ENCODE data around the gene PDZD2. TPM values are rescaled to one million over a fixed set of nuclear protein-coding genes. Genes with fewer than 3 reads are reported as not detected.
"Not testable (repeated sequence)": the region's sequence is repeated elsewhere in the genome, so short reads cannot be mapped to it uniquely, and the experiment has no call there.

PDZD2 gene
- total and polyA plus RNA-seq, 2 experiments from 2014 or later, result 1.7 to 4.0 TPM

- H3K4me2 ChIP-seq, result no peak overlapping the region
- H3K9me2 ChIP-seq (replicated peaks; ENCODE audit: insufficient read depth), result no peaks in the 10 kb centered on the region
- DNase-seq (ENCODE audit: low spot score), result no peak
- H4K20me1 ChIP-seq (ENCODE audit: insufficient read depth, poor library complexity, severe bottlenecking), result no peaks in the 10 kb centered on the region
- H2AFZ ChIP-seq, result no peak overlapping the region
- H3K36me3 ChIP-seq (replicated peaks; ENCODE audit: insufficient read depth, low read depth), result no peaks in the 10 kb centered on the region
- WGBS (ENCODE audit: low lambda C conversion rate, missing lambda C conversion rate), result 49% methylated on average over 6 of the region's 6 CpGs
- H3K27me3 ChIP-seq, result no peaks in the 10 kb centered on the region
- H3K27ac ChIP-seq, result no peak overlapping the region
- TF ChIP-seq EZH2 (IDR thresholded peaks at IDR 0.05; ENCODE audit: borderline replicate concordance) (no peak), CTCF (IDR thresholded peaks at IDR 0.05; ENCODE audit: poor library complexity) (no peak), EZH2phosphoT487 (IDR thresholded peaks at IDR 0.05; ENCODE audit: low read depth, severe bottlenecking, unreplicated experiment) (no peak)
- no peaks in the 10 kb centered on the region for H3K79me2 ChIP-seq
- H3K4me1 ChIP-seq (ENCODE audit: insufficient read depth), result no peaks in the 10 kb centered on the region
- no peaks in the 10 kb centered on the region for H3K9me3 ChIP-seq (ENCODE audit: low read depth)
- H3K4me3 ChIP-seq, result no peak overlapping the region
Measured at GRCh38 chr5:31688515-31689092, 49.7 kb downstream of the PDZD2 start.

GRCh38 chr5:31691408-31691807, 52.5 kb downstream of the PDZD2 start:
- H3K27me3 ChIP-seq; H3K9me2 ChIP-seq (replicated peaks; ENCODE audit: insufficient read depth); H2AFZ ChIP-seq; DNase-seq (ENCODE audit: low spot score); H3K4me2 ChIP-seq; H3K9me3 ChIP-seq (ENCODE audit: low read depth); H3K27ac ChIP-seq; H3K79me2 ChIP-seq; H3K36me3 ChIP-seq (replicated peaks; ENCODE audit: insufficient read depth, low read depth); H3K4me3 ChIP-seq; H3K4me1 ChIP-seq (ENCODE audit: insufficient read depth); H4K20me1 ChIP-seq (ENCODE audit: insufficient read depth, poor library complexity, severe bottlenecking): not testable (repeated sequence)
- WGBS (ENCODE audit: low lambda C conversion rate, missing lambda C conversion rate), result 96% methylated on average over 6 of the region's 6 CpGs

- Histone ChIP-seq H3K4me2 (no peak overlapping the region), H2AFZ (no peak overlapping the region), H3K4me3 (no peak overlapping the region), H3K27me3 (no peaks in the 10 kb centered on the region), H3K9me2 (replicated peaks; ENCODE audit: insufficient read depth) (no peaks in the 10 kb centered on the region), H3K36me3 (replicated peaks; ENCODE audit: insufficient read depth, low read depth) (no peaks in the 10 kb centered on the region), H3K9me3 (ENCODE audit: low read depth) (no peaks in the 10 kb centered on the region), H3K4me1 (ENCODE audit: insufficient read depth) (no peaks in the 10 kb centered on the region), H4K20me1 (ENCODE audit: insufficient read depth, poor library complexity, severe bottlenecking) (no peaks in the 10 kb centered on the region), H3K27ac (no peak overlapping the region), H3K79me2 (no peaks in the 10 kb centered on the region)
- DNase-seq (ENCODE audit: low spot score), result no peak
- no peak for TF ChIP-seq EZH2 (IDR thresholded peaks at IDR 0.05; ENCODE audit: borderline replicate concordance)
- TF ChIP-seq EZH2phosphoT487 (IDR thresholded peaks at IDR 0.05; ENCODE audit: low read depth, severe bottlenecking, unreplicated experiment), result no peak
- TF ChIP-seq CTCF (IDR thresholded peaks at IDR 0.05; ENCODE audit: poor library complexity), result no peak
- WGBS (ENCODE audit: low lambda C conversion rate, missing lambda C conversion rate), result 94% methylated on average over 17 of the region's 17 CpGs
Measured at GRCh38 chr5:31692561-31693221, 53.8 kb downstream of the PDZD2 start.

- Histone ChIP-seq H4K20me1 (ENCODE audit: insufficient read depth, poor library complexity, severe bottlenecking) (no peaks in the 10 kb centered on the region), H3K9me3 (ENCODE audit: low read depth) (no peaks in the 10 kb centered on the region), H3K4me2 (no peak overlapping the region), H3K4me1 (ENCODE audit: insufficient read depth) (no peaks in the 10 kb centered on the region), H3K9me2 (replicated peaks; ENCODE audit: insufficient read depth) (no peaks in the 10 kb centered on the region), H3K36me3 (replicated peaks; ENCODE audit: insufficient read depth, low read depth) (no peaks in the 10 kb centered on the region), H3K4me3 (no peak overlapping the region), H3K27ac (no peak overlapping the region), H2AFZ (no peak overlapping the region), H3K79me2 (no peaks in the 10 kb centered on the region), H3K27me3 (no peaks in the 10 kb centered on the region)
- 78% methylated on average over 7 of the region's 7 CpGs for WGBS (ENCODE audit: low lambda C conversion rate, missing lambda C conversion rate)
- TF ChIP-seq EZH2 (IDR thresholded peaks at IDR 0.05; ENCODE audit: borderline replicate concordance) (no peak), CTCF (IDR thresholded peaks at IDR 0.05; ENCODE audit: poor library complexity) (no peak), EZH2phosphoT487 (IDR thresholded peaks at IDR 0.05; ENCODE audit: low read depth, severe bottlenecking, unreplicated experiment) (no peak)
- no peak for DNase-seq (ENCODE audit: low spot score)
Measured at GRCh38 chr5:31698673-31699072, 59.7 kb downstream of the PDZD2 start.

Data from hepatocyte (in vitro differentiated cells).